ENCODE results near the gene MAS1.

Gene MAS1

DNA sequence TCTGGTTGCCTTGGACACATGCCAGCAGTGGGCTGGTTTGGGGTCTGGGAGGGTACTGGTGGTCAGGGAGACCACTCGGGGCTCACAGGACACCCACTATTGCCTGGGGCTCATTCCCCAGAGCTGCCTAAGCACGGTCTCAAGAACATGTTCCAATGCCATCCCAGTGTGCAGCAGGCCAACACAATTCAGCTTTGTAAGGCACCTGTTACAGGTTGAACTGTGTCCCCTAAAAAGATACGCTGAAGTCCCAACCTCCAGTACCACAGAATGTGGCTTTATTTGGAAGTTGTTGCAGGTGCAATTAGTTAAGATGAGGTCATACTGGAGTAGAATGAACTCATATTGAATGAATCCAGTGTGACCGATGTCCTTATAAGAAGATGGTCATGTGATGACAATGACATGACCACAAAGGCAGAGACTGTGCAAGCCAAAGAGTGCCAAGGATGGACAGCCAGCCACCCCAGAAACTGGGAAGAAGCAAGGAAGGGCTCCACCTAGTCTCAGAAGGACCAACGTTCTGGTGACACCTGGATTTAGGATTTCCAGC is 13.5 kb upstream of the MAS1 start:
- ChIA-PET POLR2A (no interaction called here), CTCF (no interaction called here)
- TF ChIP-seq, protein P1, sequence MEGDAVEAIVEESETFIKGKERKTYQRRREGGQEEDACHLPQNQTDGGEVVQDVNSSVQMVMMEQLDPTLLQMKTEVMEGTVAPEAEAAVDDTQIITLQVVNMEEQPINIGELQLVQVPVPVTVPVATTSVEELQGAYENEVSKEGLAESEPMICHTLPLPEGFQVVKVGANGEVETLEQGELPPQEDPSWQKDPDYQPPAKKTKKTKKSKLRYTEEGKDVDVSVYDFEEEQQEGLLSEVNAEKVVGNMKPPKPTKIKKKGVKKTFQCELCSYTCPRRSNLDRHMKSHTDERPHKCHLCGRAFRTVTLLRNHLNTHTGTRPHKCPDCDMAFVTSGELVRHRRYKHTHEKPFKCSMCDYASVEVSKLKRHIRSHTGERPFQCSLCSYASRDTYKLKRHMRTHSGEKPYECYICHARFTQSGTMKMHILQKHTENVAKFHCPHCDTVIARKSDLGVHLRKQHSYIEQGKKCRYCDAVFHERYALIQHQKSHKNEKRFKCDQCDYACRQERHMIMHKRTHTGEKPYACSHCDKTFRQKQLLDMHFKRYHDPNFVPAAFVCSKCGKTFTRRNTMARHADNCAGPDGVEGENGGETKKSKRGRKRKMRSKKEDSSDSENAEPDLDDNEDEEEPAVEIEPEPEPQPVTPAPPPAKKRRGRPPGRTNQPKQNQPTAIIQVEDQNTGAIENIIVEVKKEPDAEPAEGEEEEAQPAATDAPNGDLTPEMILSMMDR (IDR thresholded peaks at IDR 0.05; ENCODE audit: control extremely low read depth, extremely low read depth, low read depth, missing control alignments): no peak
- DNase-seq (ENCODE audit: extremely low spot score): no peak

DNA sequence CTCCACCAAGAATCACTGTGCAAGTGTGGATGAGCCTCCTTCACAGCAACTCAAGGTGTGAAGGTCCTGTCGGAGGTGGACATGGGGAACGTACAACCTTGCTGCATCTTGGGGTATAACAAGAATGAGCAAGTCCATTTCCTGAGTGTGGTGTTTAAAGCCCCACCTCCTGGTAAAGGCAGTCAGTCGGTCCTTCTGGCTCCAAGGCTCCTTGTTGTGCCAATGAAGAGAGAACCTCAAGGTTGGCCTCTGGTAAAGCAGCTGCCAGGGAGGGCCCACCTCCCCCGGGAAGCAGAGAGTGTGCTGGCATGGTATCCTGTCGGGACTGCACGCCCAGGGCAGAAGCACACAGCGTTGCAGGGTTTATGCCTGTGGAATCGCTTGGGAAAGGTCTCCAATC is 12.4 kb upstream of the MAS1 start:
- ChIA-PET POLR2A (no interaction called here), CTCF (no interaction called here)
- TF ChIP-seq, protein P1 (IDR thresholded peaks at IDR 0.05; ENCODE audit: control extremely low read depth, extremely low read depth, low read depth, missing control alignments): no peak
- DNase-seq (ENCODE audit: extremely low spot score): no peak

DNA sequence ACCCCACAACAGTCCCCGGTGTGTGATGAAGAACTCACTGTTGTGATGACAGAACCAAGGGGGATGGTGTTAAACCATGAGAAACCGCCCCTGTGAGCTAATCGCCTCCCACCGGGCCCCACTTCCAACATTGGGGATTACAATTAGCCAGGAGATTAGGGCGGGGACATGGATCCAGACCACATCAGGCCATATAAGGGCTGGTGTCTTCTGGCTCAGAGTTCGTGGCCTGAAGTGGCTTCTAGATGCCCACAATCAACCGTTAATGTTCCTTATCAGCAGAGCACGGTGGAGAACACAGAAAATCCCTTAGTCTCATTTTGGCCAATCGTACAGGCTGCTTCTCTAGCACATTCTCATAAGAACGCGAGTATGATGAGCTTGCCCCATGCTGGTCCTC is 10.9 kb upstream of the MAS1 start:
- no peak for DNase-seq (ENCODE audit: extremely low spot score)
- ChIA-PET CTCF (no interaction called here), POLR2A (no interaction called here)
- TF ChIP-seq, protein P1 (IDR thresholded peaks at IDR 0.05; ENCODE audit: control extremely low read depth, extremely low read depth, low read depth, missing control alignments): no peak

DNA sequence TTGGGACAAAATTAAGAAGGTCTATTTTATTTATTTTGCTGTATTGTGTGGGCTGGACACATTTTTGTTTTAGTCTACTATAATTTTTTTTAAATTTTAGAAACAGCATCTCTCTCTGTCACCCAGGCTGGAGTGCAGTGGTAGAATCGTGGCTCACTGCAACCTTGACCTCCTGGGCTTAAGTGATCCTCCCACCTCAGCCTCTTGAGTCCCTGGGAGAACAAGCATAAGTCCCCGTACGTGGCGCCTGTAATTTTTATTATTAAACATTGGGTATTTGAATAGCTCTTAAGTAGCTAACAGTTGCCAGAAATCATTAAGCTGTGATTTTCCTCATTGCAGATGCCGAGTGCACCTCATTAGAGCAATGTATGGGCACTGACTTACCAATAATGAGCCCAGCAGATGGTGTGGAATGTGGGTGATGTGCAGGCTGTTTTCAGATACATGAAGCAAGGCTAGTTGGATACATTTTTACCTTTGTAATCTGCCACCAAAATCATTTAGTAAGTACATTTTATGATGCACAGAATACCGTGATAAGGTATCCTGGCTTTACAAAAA is 10.3 kb upstream of the MAS1 start:
- ChIA-PET POLR2A (no interaction called here), CTCF (no interaction called here)
- DNase-seq (ENCODE audit: extremely low spot score): no peak
- TF ChIP-seq, protein P1 (IDR thresholded peaks at IDR 0.05; ENCODE audit: control extremely low read depth, extremely low read depth, low read depth, missing control alignments): no peak

DNA sequence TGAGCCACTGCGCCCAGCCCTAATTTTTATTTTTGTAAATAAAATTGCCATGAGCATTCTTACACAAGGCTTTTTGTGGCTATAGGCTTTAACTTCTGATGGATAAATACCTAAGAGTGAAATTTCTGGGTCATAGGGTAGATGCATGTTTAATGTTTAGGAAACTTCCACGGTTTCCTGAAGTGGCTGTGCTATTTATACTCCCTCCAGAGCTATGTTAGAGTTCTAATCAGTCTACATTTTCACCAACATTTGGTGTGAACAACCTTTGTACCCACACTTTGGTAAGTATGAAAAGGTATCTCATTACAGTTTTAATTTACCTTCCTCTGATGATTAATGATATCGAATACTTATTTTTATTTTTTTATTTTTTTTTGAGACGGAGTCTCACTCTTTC is 6.1 kb upstream of the MAS1 start:
- ChIA-PET CTCF (no interaction called here), POLR2A (no interaction called here)
- DNase-seq (ENCODE audit: extremely low spot score): no peak
- TF ChIP-seq, protein P1 (IDR thresholded peaks at IDR 0.05; ENCODE audit: control extremely low read depth, extremely low read depth, low read depth, missing control alignments): no peak

DNA sequence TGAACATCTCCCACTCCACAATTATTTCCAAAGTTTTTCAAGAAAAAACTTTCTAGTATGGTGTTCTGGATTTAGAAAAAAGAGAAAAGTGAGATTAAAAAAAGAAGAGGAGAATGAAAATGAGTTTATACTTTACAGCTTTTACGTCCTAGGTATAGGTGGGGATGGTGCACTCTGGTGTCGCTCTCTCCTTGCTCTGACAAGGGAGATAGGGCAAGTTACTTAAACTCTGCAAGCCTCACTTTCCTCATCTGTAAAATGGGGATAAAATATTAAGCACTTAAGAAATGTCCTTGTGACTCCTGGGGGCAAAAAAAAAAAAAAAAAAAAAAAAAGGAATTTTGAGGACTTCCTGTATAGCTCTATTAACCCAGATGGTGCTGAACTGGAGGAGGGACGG is 4.5 kb upstream of the MAS1 start:
- DNase-seq (ENCODE audit: extremely low spot score): no peak
- ChIA-PET POLR2A (no interaction called here), CTCF (interaction anchor here (1.0 to 1.4 kb wide), 2 partner anchors 17 to 66 kb away, joined by 3 to 5 read pairs; no protein-coding TSS in a partner anchor)
- TF ChIP-seq, protein P1 (IDR thresholded peaks at IDR 0.05; ENCODE audit: control extremely low read depth, extremely low read depth, low read depth, missing control alignments): no peak
